ENCODE data around the gene SERINC4. TPM values are rescaled to one million over a fixed set of nuclear protein-coding genes. Genes with fewer than 3 reads are reported as not detected.

Gene SERINC4
- total RNA-seq, result 0.05 TPM in 1 of 2 replicates, not detected in the other

DNA sequence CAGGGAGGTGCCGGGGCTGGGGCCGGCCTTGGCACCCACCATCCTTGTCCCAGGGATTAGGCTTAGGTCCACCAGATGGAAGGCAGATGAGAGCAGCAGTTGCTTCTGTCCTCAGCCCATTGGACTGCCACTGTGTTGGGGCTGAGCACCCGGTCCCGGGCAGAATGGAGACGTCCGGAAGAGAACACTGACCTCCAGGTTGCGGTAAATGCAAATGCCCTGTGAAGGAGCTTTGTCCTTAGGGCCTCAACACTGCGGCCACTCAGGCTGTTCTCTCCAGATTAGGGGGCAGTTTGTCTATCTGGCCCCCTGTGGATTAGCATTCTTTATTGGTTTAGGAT lies at the start of gene SERINC4:
TSS of gene SERINC4 (minus strand) at position 276 of the 341 bp plus-strand sequence. CDS start at position 42, 234 bp downstream.

DNA sequence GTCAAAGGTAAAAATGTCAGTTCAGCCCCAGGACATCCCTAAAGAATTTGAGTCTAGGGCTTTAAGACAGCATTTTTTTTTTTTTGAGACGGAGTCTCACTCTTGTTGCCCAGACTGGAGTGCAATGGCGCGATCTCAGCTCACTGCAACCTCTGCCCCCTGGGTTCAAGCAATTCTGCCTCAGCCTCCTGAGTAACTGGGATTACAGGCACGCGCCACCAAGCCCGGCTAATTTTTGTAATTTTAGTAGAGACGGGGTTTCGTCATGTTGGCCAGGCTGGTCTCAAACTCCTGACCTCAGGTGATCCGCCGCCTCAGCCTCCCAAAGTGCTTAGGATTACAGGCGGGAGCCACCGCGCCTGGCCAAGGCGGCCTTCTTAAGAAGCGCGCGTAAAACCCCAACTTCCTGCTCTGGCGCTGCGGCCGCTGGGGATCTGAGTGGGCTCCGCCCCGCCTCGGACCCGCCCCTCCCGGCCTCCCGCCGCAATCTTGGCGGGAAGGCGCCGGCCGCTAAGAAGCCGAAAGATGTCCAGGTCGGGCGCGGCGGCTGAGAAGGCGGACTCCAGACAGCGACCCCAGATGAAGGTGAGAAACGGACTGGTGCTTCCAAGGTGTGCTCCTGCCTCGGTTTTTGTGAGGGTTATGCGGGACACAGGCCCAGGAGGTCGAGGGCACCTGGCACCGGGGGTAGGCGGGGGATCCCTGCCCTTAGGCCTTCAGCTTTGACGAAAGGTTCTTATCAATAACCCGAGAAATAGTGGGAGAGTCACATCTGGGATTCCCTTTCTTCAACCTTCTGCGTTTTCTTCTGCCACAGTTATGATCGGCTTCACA lies 26.7 kb upstream of the SERINC4 start, which contains the start of gene WDR76:
TSS of gene WDR76 (plus strand) at position 495 of the 834 bp plus-strand sequence. CDS start at position 526, 31 bp downstream.

DNA sequence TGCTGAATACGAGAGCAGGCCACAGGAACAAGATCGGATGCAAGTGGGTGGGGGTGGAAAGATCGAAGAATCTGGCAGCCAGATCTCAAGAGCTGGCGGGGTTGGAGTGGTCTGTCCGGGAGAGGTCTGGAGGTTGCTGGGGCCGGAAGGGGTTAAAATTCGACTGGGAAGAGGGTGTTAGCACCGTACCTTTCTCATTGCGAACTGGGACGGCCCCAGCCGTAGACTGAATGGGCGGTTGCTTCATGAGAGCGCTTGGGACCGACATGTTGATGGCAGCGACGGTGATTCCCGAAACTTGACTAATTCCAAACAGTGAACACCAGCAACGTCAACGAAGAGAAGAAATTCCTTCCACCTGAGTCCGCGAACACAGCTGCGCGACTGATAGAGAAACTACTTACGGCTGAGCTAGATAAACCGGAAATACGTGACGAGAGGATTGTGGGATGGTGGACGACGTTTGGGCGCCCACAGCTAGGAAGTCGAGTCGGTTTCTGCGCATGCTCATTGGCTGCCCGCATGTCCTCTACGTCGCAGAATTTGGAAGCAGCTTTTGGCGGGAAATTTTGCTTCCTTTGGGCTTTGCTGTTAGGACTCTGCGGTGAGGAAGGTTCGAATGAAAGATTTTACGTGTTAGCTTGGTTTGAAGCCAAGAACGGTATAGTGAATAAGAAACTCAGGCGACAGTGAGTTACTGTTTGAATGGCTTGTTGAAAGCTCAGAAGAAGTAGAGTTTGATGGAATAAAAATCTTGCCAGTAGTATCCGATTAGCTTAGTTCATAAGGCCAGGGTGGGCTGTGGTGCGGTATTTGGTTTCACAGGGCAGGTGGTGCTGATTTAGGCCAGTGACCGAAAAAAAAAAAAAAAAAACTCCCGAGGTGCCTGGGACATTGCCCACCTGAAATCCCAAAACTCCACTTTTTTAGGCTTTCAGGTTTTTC lies 24.6 kb upstream of the SERINC4 start, which contains the start of gene MFAP1:
TSS of gene MFAP1 (minus strand) at position 389 of the 945 bp plus-strand sequence. CDS start at position 268, 121 bp downstream.

DNA sequence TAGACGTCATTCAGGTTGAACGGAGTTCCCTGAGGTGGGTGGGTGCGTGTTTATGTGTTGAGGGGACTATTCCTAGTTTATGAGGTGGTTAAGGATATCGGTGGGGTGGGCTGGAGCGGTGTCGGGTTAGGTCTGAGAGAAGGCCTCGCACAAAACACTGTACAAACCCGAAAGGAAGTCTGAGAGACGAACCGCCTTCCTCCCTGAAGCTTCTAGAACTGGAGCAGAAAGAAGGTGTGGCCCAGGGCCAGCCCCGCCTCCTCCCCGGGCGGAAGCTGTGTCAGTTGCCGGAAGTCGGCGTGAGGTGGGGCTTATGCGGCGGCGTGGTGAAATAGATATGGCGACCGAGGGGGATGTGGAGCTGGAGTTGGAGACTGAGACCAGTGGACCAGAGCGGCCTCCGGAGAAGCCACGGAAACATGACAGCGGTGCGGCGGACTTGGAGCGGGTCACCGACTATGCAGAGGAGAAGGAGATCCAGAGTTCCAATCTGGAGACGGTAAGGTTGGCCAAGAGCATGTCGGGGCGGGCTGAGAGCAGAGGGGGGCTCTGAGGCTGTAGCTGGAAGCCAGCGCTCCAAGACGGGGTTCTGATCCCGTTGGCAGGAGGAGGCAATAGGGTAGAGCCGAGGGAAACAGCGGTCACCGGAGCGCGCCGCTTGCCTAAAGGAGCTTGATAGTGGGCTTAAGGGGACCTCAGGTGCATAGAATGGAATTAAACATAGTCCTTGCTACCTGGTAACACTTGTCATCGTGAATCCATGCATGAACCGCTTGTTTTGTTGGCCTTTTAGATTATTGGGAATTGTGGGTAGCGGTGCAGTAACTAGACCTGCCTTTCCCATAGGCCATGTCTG lies 494 bp upstream of the SERINC4 start, which contains the start of gene HYPK:
TSS of gene HYPK (plus strand) at position 314 of the 856 bp plus-strand sequence. CDS start at position 338, 24 bp downstream.

DNA sequence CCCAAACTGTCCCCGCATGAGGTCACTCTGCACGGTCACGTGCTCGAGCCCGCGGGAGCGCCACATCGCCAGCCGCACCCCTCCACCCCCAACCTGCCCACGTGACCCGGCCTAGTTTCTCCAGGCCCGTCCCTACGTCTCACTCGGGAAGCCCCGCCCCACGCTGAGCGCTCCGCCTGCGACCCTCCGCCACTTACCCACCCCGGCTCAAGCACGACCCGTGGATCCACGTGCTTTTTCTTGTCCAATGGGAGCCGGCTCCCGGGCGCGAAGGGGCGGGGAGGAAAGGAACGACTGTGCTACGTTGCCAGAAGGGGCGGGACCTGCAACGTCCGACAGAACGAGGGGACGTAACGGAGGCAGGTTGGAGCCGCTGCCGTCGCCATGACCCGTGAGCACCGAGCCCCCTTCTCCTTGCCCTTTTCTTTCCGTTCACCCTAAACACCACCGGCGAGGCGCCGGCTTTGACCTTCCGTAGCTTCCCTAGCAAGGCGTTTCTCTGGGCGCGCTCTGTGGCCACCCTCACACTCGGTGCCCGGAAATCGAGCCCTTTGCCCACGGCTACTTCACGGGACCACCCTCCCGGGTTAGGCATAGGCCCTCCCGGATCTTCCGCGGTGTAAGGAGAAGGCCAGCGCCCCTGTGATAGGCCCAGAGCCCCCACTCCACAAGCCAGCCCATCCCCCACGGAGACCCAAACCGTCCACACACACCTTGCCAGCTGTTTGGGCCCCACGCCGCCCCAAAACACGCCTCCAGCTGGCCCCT lies 7.8 kb downstream of the SERINC4 start, which contains the start of gene SERF2:
TSS of gene SERF2 (plus strand) at position 328 of the 768 bp plus-strand sequence. CDS start at position 385, 57 bp downstream.

DNA sequence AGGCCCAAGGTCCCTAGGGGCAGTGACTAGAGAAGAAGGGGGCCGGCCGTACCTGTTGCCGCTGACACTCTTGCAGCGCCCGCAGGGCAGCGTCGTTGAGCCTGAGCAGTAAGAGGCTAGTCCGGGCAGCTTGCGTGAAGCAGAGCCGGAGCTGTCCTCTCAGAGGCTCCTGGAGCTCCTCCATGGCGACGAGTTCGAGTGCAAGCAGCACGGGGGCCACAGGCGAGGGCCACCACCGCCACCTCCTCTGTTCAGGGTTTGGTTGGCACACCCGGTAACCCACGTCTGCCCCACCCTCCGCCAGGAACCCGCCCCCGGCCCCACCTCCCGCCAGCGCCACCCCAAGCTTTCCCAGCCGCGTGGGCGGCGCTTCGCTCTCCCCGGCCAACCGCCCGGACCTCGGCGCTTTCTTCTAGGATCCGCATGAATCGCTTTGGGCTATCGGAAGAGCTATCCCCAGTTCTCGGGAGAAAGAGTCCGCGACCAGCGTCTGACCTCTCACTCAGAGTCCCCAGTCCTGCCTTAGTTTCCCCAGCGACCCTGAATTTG lies 23.2 kb downstream of the SERINC4 start, which contains the start of gene ELL3:
TSS of gene ELL3 (minus strand) at position 249 of the 549 bp plus-strand sequence. CDS start at position 184, 65 bp downstream.

DNA sequence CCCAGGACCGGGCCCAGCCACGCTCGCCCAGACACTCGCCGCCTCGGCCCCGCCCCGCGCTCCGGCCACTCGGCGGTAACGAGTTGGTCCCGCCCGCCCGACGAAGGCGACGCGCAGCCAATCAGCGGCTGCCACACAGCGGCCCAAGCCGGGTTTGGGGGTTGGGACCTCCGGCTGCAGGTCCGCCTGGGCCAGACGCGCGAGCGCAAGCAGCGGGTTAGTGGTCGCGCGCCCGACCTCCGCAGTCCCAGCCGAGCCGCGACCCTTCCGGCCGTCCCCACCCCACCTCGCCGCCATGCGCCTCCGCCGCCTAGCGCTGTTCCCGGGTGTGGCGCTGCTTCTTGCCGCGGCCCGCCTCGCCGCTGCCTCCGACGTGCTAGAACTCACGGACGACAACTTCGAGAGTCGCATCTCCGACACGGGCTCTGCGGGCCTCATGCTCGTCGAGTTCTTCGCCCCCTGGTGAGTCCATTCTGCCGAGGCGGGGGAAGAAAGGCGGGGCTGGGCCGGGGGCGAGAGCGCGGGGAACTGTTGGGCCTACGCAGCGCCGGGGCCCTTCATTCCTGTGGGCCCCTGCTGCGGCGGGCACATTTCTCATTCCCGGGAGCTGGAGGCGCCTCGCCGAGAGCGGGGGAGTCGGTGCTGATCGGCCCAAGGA lies 53.6 kb downstream of the SERINC4 start, which contains the start of gene PDIA3:
TSS of gene PDIA3 (plus strand) at position 194 of the 658 bp plus-strand sequence. CDS start at position 296, 102 bp downstream.

Other genes with a start within 250 kb of the SERINC4 start
- gene PPIP5K1, start 210.0 kb downstream of the SERINC4 start, total RNA-seq, result 7.4 and 22.0 TPM in 2 replicates
- not detected in 2 replicates for gene CKMT1B, start 206.2 kb downstream of the SERINC4 start, total RNA-seq
- gene STRC, start 181.4 kb downstream of the SERINC4 start, total RNA-seq, result not detected in 2 replicates
- 0.33 and 3.0 TPM in 2 replicates for gene CATSPER2, start 151.4 kb downstream of the SERINC4 start, total RNA-seq
- gene CKMT1A, start 106.4 kb downstream of the SERINC4 start, total RNA-seq, result not detected in 2 replicates
- gene PDIA3, start 53.8 kb downstream of the SERINC4 start, total RNA-seq, result 271 and 278 TPM in 2 replicates
- gene ELL3, start 23.3 kb downstream of the SERINC4 start, total RNA-seq, result 1.8 and 3.1 TPM in 2 replicates
- 1,358 and 1,405 TPM in 2 replicates for gene SERF2, start 7.9 kb downstream of the SERINC4 start, total RNA-seq
- 10.3 and 16.8 TPM in 2 replicates for gene HYPK, start 379 bp upstream of the SERINC4 start, total RNA-seq
- gene MFAP1, start 24.5 kb upstream of the SERINC4 start, total RNA-seq, result 22.1 and 23.7 TPM in 2 replicates
- 18.5 and 18.9 TPM in 2 replicates for gene WDR76, start 26.8 kb upstream of the SERINC4 start, total RNA-seq